Measurements from ENCODE around the gene TXNDC16. TPM values are rescaled to one million over a fixed set of nuclear protein-coding genes. Genes with fewer than 3 reads are reported as not detected.

Gene TXNDC16
- total RNA-seq, 1 donor from 2014 or later, result 8.1 TPM

DNA sequence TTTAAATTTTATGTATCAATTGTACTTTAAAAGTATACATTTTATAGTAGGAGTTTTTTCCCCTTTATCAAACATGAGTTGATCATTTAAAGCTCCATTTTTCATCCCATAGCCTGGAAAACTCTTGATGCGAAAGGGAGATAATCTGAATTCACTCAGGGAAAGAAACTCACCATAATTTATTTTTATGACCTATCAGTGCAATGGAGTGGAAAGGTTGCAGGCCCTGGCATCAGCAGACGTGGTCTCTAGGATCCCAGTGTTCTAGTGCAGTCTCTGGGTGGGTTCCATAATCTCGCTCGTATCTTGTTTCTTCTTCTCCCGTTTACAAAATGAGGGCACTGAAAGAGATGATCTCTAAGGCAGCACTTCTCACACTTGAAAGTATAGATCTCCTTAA is 153.2 kb downstream of the TXNDC16 start:
- intact Hi-C loops (cut with micrococcal nuclease), result no loop called here

DNA sequence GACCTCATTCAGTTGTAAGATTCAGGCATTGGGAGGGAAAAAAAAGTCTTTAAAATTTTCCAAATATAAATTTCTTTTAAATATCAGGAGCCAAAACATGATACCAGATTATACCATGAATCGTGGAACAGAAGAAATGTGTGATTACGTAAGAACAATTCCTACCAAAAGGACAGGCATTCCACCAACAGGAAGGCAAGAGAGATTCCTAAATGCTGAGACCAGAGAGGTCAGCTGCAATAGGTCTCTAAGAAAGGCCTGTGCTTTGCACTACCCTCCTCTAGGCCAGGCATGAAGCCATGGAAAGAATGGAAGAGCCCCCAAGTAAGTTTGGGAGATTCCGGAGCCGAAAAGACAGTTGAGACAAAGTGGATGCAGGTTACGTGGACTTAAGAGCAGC is 154.5 kb downstream of the TXNDC16 start:
- intact Hi-C loops (cut with micrococcal nuclease), result no loop called here

DNA sequence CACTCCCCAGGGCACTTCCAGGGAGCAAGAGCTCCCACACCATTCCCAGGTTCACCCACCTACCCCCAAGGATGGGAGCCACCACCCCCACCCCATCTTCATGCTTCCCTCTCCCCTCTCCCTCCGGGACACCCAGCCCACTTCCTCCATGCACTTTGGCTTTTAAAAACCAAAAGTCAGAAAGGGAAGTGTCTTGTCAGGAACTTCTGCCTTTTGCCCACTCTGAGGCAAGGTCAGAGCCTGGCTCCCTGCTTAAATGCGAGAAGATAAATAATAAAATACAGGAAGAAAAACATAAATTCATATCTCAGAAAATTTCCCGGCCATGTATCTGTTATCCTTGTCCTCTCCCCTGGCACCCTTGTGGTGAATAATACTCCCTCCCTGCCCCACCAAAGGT is 156.6 kb downstream of the TXNDC16 start:
- intact Hi-C loops (cut with micrococcal nuclease), result no loop called here

DNA sequence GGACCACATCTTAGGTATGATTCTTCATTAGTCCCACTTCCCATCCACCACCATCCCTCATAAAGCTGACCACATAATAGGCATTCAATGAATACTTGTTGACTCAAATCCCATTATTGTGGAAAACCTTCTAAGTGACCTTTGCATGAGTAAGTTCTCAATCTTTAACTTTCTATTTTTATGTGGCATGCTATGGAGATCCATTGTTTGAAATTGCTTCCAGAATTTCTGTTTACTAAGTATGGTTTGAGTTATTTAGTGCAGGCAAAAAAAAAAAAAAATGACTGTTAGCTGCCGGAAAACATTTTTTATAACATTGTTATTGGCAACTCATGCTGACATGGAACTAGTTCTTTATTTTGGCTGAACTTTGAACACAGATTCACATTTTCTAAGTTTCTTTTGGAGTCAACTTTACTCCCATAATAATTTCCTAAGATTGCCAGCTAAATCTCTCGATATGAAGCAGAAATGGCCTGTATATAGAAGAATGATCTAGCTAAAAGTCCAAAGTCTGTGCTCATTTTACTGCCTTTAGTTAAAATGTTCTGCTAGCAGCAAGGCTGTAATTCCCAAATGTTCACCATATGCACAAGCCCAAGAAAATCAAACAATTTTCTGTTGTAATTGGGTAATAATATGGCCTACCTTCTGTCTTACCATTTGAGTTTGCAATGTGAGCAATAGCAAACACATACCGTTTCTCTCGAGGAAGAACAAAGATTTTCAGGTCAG is 160.3 kb downstream of the TXNDC16 start:
- intact Hi-C loops (cut with micrococcal nuclease), result no loop called here

Other genes with a start within 250 kb of the TXNDC16 start
- gene PTGER2, start 238.2 kb downstream of the TXNDC16 start, total RNA-seq, result 123 and 128 TPM in 2 replicates
- 0.34 and 0.50 TPM in 2 replicates for gene GPR137C, start 331 bp upstream of the TXNDC16 start, total RNA-seq
- 199 and 210 TPM in 2 replicates for gene ERO1A, start 143.1 kb upstream of the TXNDC16 start, total RNA-seq
- gene PSMC6, start 154.7 kb upstream of the TXNDC16 start, total RNA-seq, result 95.3 and 110 TPM in 2 replicates
- 23.4 and 25.5 TPM in 2 replicates for gene STYX, start 177.7 kb upstream of the TXNDC16 start, total RNA-seq
- gene GNPNAT1, start 239.1 kb upstream of the TXNDC16 start, total RNA-seq, result 16.7 and 18.0 TPM in 2 replicates

Data from T-helper 2 cell treated with Interferon-gamma antibody and Interleukin-4, amounts not matched to agents 100 ng/mL and 5 ng/mL, for 36 hours (primary cell).